GM12874 (cell line): Measurements from ENCODE around the gene LSAMP.

Experiments
- CTCF ChIP-seq: IDR thresholded peaks from 2 replicates; pipeline ENCODE4 v1.5.1; 2011; ENCODE audit warnings: low read depth, mild to moderate bottlenecking, control low read depth, low read length, moderate library complexity; ENCODE audit not compliant: insufficient read depth

The LSAMP gene

GRCh38 chr3:116216761-116217160, 228.5 kb downstream of the LSAMP start:
- TF ChIP-seq CTCF: no peak

GRCh38 chr3:116211901-116212300, 233.4 kb downstream of the LSAMP start:
- no peak for TF ChIP-seq CTCF

- TF ChIP-seq CTCF: no peak
Measured at GRCh38 chr3:116200956-116201690, 244.2 kb downstream of the LSAMP start.

- no peak for TF ChIP-seq CTCF
Measured at GRCh38 chr3:116199063-116199462, 246.2 kb downstream of the LSAMP start.

- no peak for TF ChIP-seq CTCF
Measured at GRCh38 chr3:116198087-116198486, 247.2 kb downstream of the LSAMP start.

- TF ChIP-seq CTCF: no peak
Measured at GRCh38 chr3:116192464-116192863, 252.8 kb downstream of the LSAMP start.

GRCh38 chr3:116191409-116191808, 253.9 kb downstream of the LSAMP start:
- no peak for TF ChIP-seq CTCF
